ENCODE measurements around the gene DNAJC6. TPM values are rescaled to one million over a fixed set of nuclear protein-coding genes. Genes with fewer than 3 reads are reported as not detected.

Gene DNAJC6
- total and polyA plus RNA-seq, 2 of the 13 experiments (the other 11 are each of a cell fraction or from before 2014, with no cell fraction given) = 1.0 to 1.6 TPM

DNA sequence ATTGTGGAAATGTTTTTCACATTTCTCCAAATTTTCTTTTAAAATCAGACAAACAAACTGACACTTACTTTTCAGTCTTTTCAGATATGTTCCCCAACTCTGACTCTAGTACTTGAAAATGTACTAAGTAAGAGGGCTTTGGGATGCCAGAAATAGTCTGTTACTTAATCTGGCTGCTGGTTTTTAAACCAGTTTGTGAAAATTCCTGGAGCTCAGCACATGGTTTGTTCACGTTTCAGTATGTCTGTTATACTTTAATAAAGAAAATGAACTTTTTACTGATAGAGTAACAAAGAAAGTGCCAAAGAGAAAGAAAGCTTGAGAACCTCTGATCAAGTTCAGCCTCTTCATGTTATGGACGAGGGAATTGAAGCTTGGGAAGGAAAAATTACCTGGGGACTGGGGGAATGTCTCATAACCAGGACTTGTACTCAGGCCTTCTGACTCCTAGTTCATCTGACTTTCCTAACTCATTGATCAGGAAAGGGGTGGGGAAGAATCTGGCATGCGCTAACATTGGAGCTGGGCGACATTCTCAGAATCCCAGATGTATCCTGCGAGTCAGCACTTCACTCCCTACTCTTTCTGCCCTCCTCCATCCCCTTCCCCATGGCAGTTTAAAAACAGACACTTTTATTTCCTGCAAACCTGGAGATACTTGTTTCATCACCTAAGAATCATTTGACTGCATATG is 30.8 kb upstream of the DNAJC6 start (continued):
- TF ChIP-seq HNRNPLL (IDR thresholded peaks at IDR 0.05; ENCODE audit: low read depth, low read length, poor library complexity, severe bottlenecking) (no peak), POLR2AphosphoS5 (IDR thresholded peaks at IDR 0.05; ENCODE audit: low read depth, low read length) (no peak), SKI (IDR thresholded peaks at IDR 0.05; ENCODE audit: partially characterized antibody) (no peak), AHR (CRISPR knock-in tag; IDR thresholded peaks at IDR 0.05) (no peak), ZNF703 (CRISPR knock-in tag; IDR thresholded peaks at IDR 0.05; ENCODE audit: borderline replicate concordance) (no peak)

GRCh38 chr1:65279070-65279779 is 30.1 kb upstream of the DNAJC6 start:
- ChIA-PET POLR2A (no interaction called here), CTCF (ENCODE audit: low intra/inter-chr PET ratio, low total read pairs) (no interaction called here)
- H3K4me2 ChIP-seq (ENCODE audit: low read depth, low read length) = no peak overlapping the region
- TF ChIP-seq PAF1 (CRISPR knock-in tag; IDR thresholded peaks at IDR 0.05) (no peak), ZFYVE20 (CRISPR knock-in tag; IDR thresholded peaks at IDR 0.05; ENCODE audit: borderline replicate concordance, low read depth) (no peak), RFX1 (IDR thresholded peaks at IDR 0.05) (no peak)
- FAIRE-seq = no peak
- no TSS peak for BruUV-seq (replicated peaks)
- intact Hi-C loops (cut with micrococcal nuclease; ENCODE audit: unreplicated experiment) (no loop called here), in situ Hi-C loops (cut with HindIII; ENCODE audit: extremely low pct_ligation_motif_present, low pct_unique_long_range_greater_than_20kb) (no loop called here)
- WGBS (ENCODE audit: low lambda C conversion rate) = 62% methylated on average over 5 of the region's 5 CpGs
- H3K4me1 ChIP-seq (ENCODE audit: insufficient read depth, low read length) = no peaks in the 10 kb centered on the region
- DNase-seq (ENCODE audit: low spot score) = no peak
- no peak overlapping the region for H3K9ac ChIP-seq (ENCODE audit: insufficient read depth, low read depth, low read length)
- no peaks in the 10 kb centered on the region for H3K79me2 ChIP-seq (ENCODE audit: insufficient read depth, low read length)
- H3K27me3 ChIP-seq (ENCODE audit: control insufficient read depth in 1 of 2, insufficient read depth in 2 of 2, low read length in 2 of 2) = no peaks in the 10 kb centered on the region
- no peaks in the 10 kb centered on the region for H3K36me3 ChIP-seq (replicated peaks in 1 of 2; ENCODE audit: control insufficient read depth in 1 of 2, insufficient read depth in 2 of 2, low read length in 2 of 2)
- no peak overlapping the region for H2AFZ ChIP-seq (ENCODE audit: low read length)
- no peak overlapping the region for H3K27ac ChIP-seq (ENCODE audit: extremely low read length, insufficient read depth, low read length)
- no peaks in the 10 kb centered on the region for H3K9me3 ChIP-seq (ENCODE audit: low read length)
- ATAC-seq = no peak
- no peak overlapping the region for H3K4me3 ChIP-seq (replicated peaks in 1 of 3; ENCODE audit: insufficient read depth in 1 of 3, low read depth in 2 of 3, low read length in 3 of 3)
- H4K20me1 ChIP-seq (ENCODE audit: insufficient read depth, low read length) = no peaks in the 10 kb centered on the region
